CD4-positive, alpha-beta memory T cell (primary cell): ENCODE data around the gene NMNAT1. TPM values are rescaled to one million over a fixed set of nuclear protein-coding genes. Genes with fewer than 3 reads are reported as not detected.

Experiments
- CTCF ChIA-PET: fragments of 350-600 bp; sonication (Branson Sonifier 250); formaldehyde crosslinking; loops from one replicate; lab custom pipeline; 2021; ENCODE audit warnings: inconsistent platforms; ENCODE audit not compliant: partially characterized antibody; lab: Charles Lee
- POLR2A ChIA-PET: fragments of 350-600 bp; sonication (Branson Sonifier 250); formaldehyde crosslinking; loops from one replicate; lab custom pipeline; 2021; ENCODE audit not compliant: partially characterized antibody; lab: Charles Lee
- DNase-seq, 5 donors: peaks; one replicate each; pipeline versions ENCODE4 v3.0.0 to v3.0.0-alpha.2; 2020 to 2022; ENCODE audit warnings: mixed read lengths in 1 of 5
- H3K27ac ChIP-seq: one replicate; pipeline ENCODE4 v1.7.0; 2013; ENCODE audit warnings: low read depth, low read length
- H3K27me3 ChIP-seq: 2 replicates; pipeline ENCODE4 v1.7.0; 2013; ENCODE audit warnings: mild to moderate bottlenecking, low read length, moderate library complexity; ENCODE audit not compliant: insufficient read depth
- H3K36me3 ChIP-seq: 2 replicates; pipeline ENCODE4 v1.7.0; 2013; ENCODE audit warnings: mild to moderate bottlenecking, low read length, moderate library complexity; ENCODE audit not compliant: insufficient read depth
- H3K4me1 ChIP-seq: 2 replicates; pipeline ENCODE4 v1.7.0; 2013; ENCODE audit warnings: mild to moderate bottlenecking, low read length, moderate library complexity; ENCODE audit not compliant: insufficient read depth
- H3K4me3 ChIP-seq, 2 donors: one replicate each; pipeline ENCODE4 v1.7.0; 2013; ENCODE audit warnings: low read length in 2 of 2, mild to moderate bottlenecking in 1 of 2
- H3K9me3 ChIP-seq, 2 donors: one replicate each; pipeline ENCODE4 v1.7.0; 2013; ENCODE audit warnings: low read length in 2 of 2, control low read depth in 1 of 2; ENCODE audit not compliant: control insufficient read depth in 1 of 2
- H3K27ac Mint-ChIP-seq, 7 donors: one replicate each; pipeline ENCODE4 v1.8.0; 2020 to 2021; ENCODE audit warnings: mixed read lengths in 7 of 7, mild to moderate bottlenecking in 6 of 7, inconsistent platforms in 3 of 7, moderate library complexity in 3 of 7
- H3K27me3 Mint-ChIP-seq, 2 donors: one replicate each; pipeline ENCODE4 v1.8.0; 2020 to 2021; ENCODE audit warnings: mixed read lengths in 2 of 2
- H3K36me3 Mint-ChIP-seq, 2 donors: one replicate each; pipeline ENCODE4 v1.8.0; 2020 to 2021; ENCODE audit warnings: mixed read lengths in 2 of 2, inconsistent platforms in 1 of 2, mild to moderate bottlenecking in 1 of 2
- H3K4me1 Mint-ChIP-seq, 4 donors: one replicate each; pipeline ENCODE4 v1.8.0; 2020 to 2021; ENCODE audit warnings: mixed read lengths in 4 of 4, mild to moderate bottlenecking in 1 of 4
- H3K4me3 Mint-ChIP-seq, 8 donors: one replicate each; pipeline ENCODE4 v1.8.0; 2020 to 2021; ENCODE audit warnings: mixed read lengths in 8 of 8, mild to moderate bottlenecking in 7 of 8, moderate library complexity in 6 of 8, inconsistent platforms in 3 of 8
- H3K9me3 Mint-ChIP-seq, 8 donors: one replicate each; pipeline ENCODE4 v1.8.0; 2020 to 2021; ENCODE audit warnings: mixed read lengths in 8 of 8, mild to moderate bottlenecking in 5 of 8, inconsistent platforms in 3 of 8, moderate library complexity in 1 of 8
- intact Hi-C: fragments of 100-400 bp; cut with micrococcal nuclease; formaldehyde crosslinking; loops from one replicate; pipeline ENCODE4 v1.15.1; 2023
- polyA plus RNA-seq, 2 donors: library from polyadenylated mRNA; unstranded; fragments of 300-500 nt; fragmentation: Illumina TruSeq; gene quantifications; one replicate each; pipeline ENCODE4 v1.2.3, GENCODE V29; 2021
- total RNA-seq, 2 experiments: library from RNA; stranded (reverse); gene quantifications; one replicate each; pipeline ENCODE4 v1.2.3, GENCODE V29; 2021

NMNAT1 gene
- total RNA-seq (1 to 10 TPM; 6.1 to 6.7 TPM), polyA plus RNA-seq (1 to 10 TPM in 1 of 2 donors, under 1 TPM in 1; 0.57 to 6.3 TPM)

GRCh38 chr1:9942939-9943788 is at the start of gene NMNAT1, which contains the start of gene LZIC:
NMNAT1 (plus strand) TSS chr1:9943475; CDS start chr1:9972074, 28,599 bp downstream.
LZIC (minus strand) TSS chr1:9943391; CDS start chr1:9936619, 6,772 bp downstream.
- Mint-ChIP-seq H3K9me3 (no peaks in the 10 kb centered on the region), H3K36me3 (peaks cover 2 to 26% of the 10 kb centered on the region in 2 donors), H3K4me3 (peak within 1 kb of the TSS; percentile 94 to 97 (median 97)), H3K4me1 (peaks cover 11 to 35% (median 21%) of the 10 kb centered on the region in 4 donors), H3K27me3 (no peaks in the 10 kb centered on the region), H3K27ac (peak within 1 kb of the TSS; percentile 89 to 99 (median 98))
- CTCF ChIA-PET, result interaction anchor here (0.9 to 3.9 kb wide), 8 partner anchors 7 to 159 kb away, joined by 3 to 17 read pairs (median 5); partner anchors contain the start of gene UBE4B
- POLR2A ChIA-PET, result interaction anchor here (0.9 to 2.3 kb wide), 11 partner anchors 8 to 488 kb away, joined by 3 to 12 read pairs (median 3); partner anchors contain the start of genes CTNNBIP1 and UBE4B
- peak; percentile 84 to 90 (median 85) for DNase-seq
- Histone ChIP-seq H3K27me3 (no peaks in the 10 kb centered on the region), H3K9me3 (no peaks in the 10 kb centered on the region), H3K4me1 (peaks cover 18% of the 10 kb centered on the region), H3K36me3 (peaks cover 3% of the 10 kb centered on the region), H3K4me3 (peak within 1 kb of the TSS; percentile 91 to 100), H3K27ac (peak within 1 kb of the TSS; percentile 92)
- intact Hi-C loops, result loop anchor here (1.0 to 5.0 kb wide), 6 partner anchors 7 to 486 kb away; partner anchors contain the start of genes CTNNBIP1 and UBE4B

GRCh38 chr1:9894115-9894514 is 49.2 kb upstream of the NMNAT1 start:
- H3K36me3 Mint-ChIP-seq, result peaks cover 0 to 3% of the 10 kb centered on the region in 2 donors
- no peaks in the 10 kb centered on the region for H3K27me3 Mint-ChIP-seq
- intact Hi-C loops, result no loop called here
- H3K27ac Mint-ChIP-seq, result peak overlapping the region in 1 of 7 donors; percentile 19
- ChIA-PET POLR2A (no interaction called here), CTCF (no interaction called here)
- no peak overlapping the region for H3K4me3 Mint-ChIP-seq
- Histone ChIP-seq H3K27me3 (no peaks in the 10 kb centered on the region), H3K36me3 (no peaks in the 10 kb centered on the region), H3K4me1 (no peaks in the 10 kb centered on the region), H3K9me3 (no peaks in the 10 kb centered on the region), H3K4me3 (no peak overlapping the region), H3K27ac (no peak overlapping the region)
- H3K9me3 Mint-ChIP-seq, result no peaks in the 10 kb centered on the region
- DNase-seq, result no peak
- H3K4me1 Mint-ChIP-seq, result peaks cover 5 to 16% (median 10%) of the 10 kb centered on the region in 4 donors

- CTCF ChIA-PET, result interaction anchor here (1.0 kb wide), 1 partner anchor 50 kb away, joined by 4 read pairs; no protein-coding TSS in a partner anchor
These were observed 42.9 kb upstream of the NMNAT1 start for GRCh38 chr1:9900142-9901043.

GRCh38 chr1:9901148-9902059 is 41.9 kb upstream of the NMNAT1 start:
- H3K4me3 Mint-ChIP-seq, result no peak overlapping the region
- ChIA-PET CTCF (interaction anchor here (1.0 kb wide), 1 partner anchor 49 kb away, joined by 4 read pairs; no protein-coding TSS in a partner anchor), POLR2A (no interaction called here)

More at GRCh38 chr1:9900142-9901043, 42.9 kb upstream of the NMNAT1 start:
- Histone ChIP-seq H3K9me3 (no peaks in the 10 kb centered on the region), H3K36me3 (no peaks in the 10 kb centered on the region), H3K27me3 (no peaks in the 10 kb centered on the region), H3K27ac (no peak overlapping the region), H3K4me3 (no peak overlapping the region), H3K4me1 (no peaks in the 10 kb centered on the region)
- no peaks in the 10 kb centered on the region for H3K27me3 Mint-ChIP-seq
- H3K36me3 Mint-ChIP-seq, result no peaks in the 10 kb centered on the region
- POLR2A ChIA-PET, result no interaction called here
- DNase-seq, result no peak
- H3K4me1 Mint-ChIP-seq, result peaks cover 0 to 9% (median 7%) of the 10 kb centered on the region in 4 donors
- intact Hi-C loops, result no loop called here
- H3K4me3 Mint-ChIP-seq, result no peak overlapping the region
- H3K9me3 Mint-ChIP-seq, result no peaks in the 10 kb centered on the region
- H3K27ac Mint-ChIP-seq, result peak overlapping the region in 3 of 7 donors; percentile 52 to 76 (median 54)

DNA sequence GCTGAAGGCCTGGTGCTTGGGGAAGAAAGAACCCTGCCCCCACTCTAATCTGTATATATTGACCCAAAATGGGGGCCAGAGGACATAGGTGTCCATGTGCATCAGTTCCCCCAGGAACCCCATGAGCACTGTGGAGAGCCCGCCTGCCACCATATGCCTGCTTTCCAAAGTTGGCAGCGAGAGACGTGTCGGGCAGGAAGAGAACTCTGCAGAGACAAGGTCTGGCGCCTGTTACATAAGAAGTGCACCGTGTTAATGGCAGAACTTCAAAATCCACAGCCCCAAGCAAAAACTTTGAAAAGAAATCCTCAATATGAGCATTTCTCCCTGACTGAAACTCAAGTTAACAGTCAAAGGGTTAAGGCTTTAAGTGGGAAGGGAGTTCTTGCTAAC is 41.2 kb upstream of the NMNAT1 start:
- Histone ChIP-seq H3K36me3 (no peaks in the 10 kb centered on the region), H3K27ac (no peak overlapping the region), H3K4me3 (no peak overlapping the region), H3K4me1 (no peaks in the 10 kb centered on the region), H3K9me3 (no peaks in the 10 kb centered on the region), H3K27me3 (no peaks in the 10 kb centered on the region)
- no peak for DNase-seq
- Mint-ChIP-seq H3K4me1 (peaks cover 0 to 14% (median 8%) of the 10 kb centered on the region in 4 donors), H3K27ac (no peak overlapping the region), H3K27me3 (no peaks in the 10 kb centered on the region), H3K9me3 (no peaks in the 10 kb centered on the region), H3K4me3 (no peak overlapping the region), H3K36me3 (no peaks in the 10 kb centered on the region)
- POLR2A ChIA-PET, result no interaction called here
- CTCF ChIA-PET, result no interaction called here
- intact Hi-C loops, result no loop called here

More at GRCh38 chr1:9901148-9902059, 41.9 kb upstream of the NMNAT1 start:
- peak overlapping the region in 2 of 7 donors; percentile 1 to 52 for H3K27ac Mint-ChIP-seq
- DNase-seq, result no peak
- no peaks in the 10 kb centered on the region for H3K9me3 Mint-ChIP-seq
- no peaks in the 10 kb centered on the region for H3K36me3 ChIP-seq
- H3K27ac ChIP-seq, result no peak overlapping the region
- no peaks in the 10 kb centered on the region for H3K27me3 ChIP-seq
- H3K27me3 Mint-ChIP-seq, result no peaks in the 10 kb centered on the region
- intact Hi-C loops, result no loop called here
- H3K4me1 ChIP-seq, result no peaks in the 10 kb centered on the region
- H3K4me1 Mint-ChIP-seq, result peaks cover 0 to 14% (median 7%) of the 10 kb centered on the region in 4 donors
- no peaks in the 10 kb centered on the region for H3K9me3 ChIP-seq
- H3K36me3 Mint-ChIP-seq, result no peaks in the 10 kb centered on the region
- no peak overlapping the region for H3K4me3 ChIP-seq
